Measurements from ENCODE around the gene CTPS2. TPM values are rescaled to one million over a fixed set of nuclear protein-coding genes. Genes with fewer than 3 reads are reported as not detected.
"Not testable (repeated sequence)": the region's sequence is repeated elsewhere in the genome, so short reads cannot be mapped to it uniquely, and the experiment has no call there.

Gene CTPS2
- polyA plus RNA-seq, 1 of the 3 experiments (the other 2 are of a cell fraction): 6.1 TPM

DNA sequence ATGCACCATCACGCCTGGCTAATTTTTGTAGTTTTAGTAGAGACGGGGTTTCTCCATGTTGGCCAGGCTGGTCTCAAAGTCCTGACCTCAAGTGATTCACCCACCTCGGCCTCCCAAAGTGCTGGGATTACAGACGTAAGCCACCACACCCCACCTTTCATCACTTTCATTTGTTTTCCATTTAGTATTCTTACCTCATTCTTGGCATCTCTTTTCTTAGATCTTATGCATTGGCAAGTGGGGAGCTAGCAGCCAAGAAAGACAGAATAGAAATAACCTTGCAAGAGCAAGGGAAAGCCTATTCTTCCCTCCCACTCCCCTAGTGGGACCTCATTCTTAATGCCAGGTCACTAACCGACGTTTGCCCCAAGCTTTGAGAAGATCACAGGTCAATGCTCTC is 84.0 kb downstream of the CTPS2 start:
- CTCF ChIA-PET: interaction anchor here (1.1 kb wide), 1 partner anchor 492 kb away, joined by 3 read pairs; no protein-coding TSS in a partner anchor
- H3K27me3 ChIP-seq (ENCODE audit: insufficient read depth); H3K9me2 ChIP-seq; H4K20me1 ChIP-seq (ENCODE audit: insufficient read depth); H2AFZ ChIP-seq (ENCODE audit: low read depth); H3K36me3 ChIP-seq (replicated peaks in 1 of 2; ENCODE audit: control insufficient read depth in 1 of 2, insufficient read depth in 2 of 2, low read length in 1 of 2); POLR2A ChIA-PET; H3F3A ChIP-seq (replicated peaks; ENCODE audit: insufficient read depth); H3K27ac ChIP-seq (ENCODE audit: low read depth in 2 of 2, low read length in 1 of 2); H3K9ac ChIP-seq; H3K9me3 ChIP-seq; H3K4me2 ChIP-seq; DNase-seq; H3K4me3 ChIP-seq (ENCODE audit: low read depth in 2 of 2, low read length in 1 of 2): not testable (repeated sequence)
- Histone ChIP-seq H3K79me2 (ENCODE audit: insufficient read depth) (peaks cover 13% of the 10 kb centered on the region), H3K4me1 (ENCODE audit: control insufficient read depth in 1 of 2, insufficient read depth in 2 of 2, low read depth in 1 of 2, low read length in 1 of 2) (peaks cover 9 to 19% of the 10 kb centered on the region in 2 experiments; a peak in 2 of 4 replicates)
- 57% methylated on average over 6 of the region's 6 CpGs for WGBS (ENCODE audit: low lambda C conversion rate)
- TF ChIP-seq TCF12 (IDR thresholded peaks at IDR 0.05): 0 out of 2 replicates have a peak, but pooled peaks have one; percentile 13

GRCh38 chrX:16619024-16619423 is 93.4 kb downstream of the CTPS2 start:
- no peaks in the 10 kb centered on the region for H3K9me3 ChIP-seq
- H3K9ac ChIP-seq: no peak overlapping the region
- no peak overlapping the region for H3K27ac ChIP-seq (ENCODE audit: low read depth in 2 of 2, low read length in 1 of 2)
- no peak overlapping the region for H3K4me3 ChIP-seq (ENCODE audit: low read depth in 2 of 2, low read length in 1 of 2)
- 77% methylated on average over 2 of the region's 2 CpGs for WGBS (ENCODE audit: low lambda C conversion rate)
- H4K20me1 ChIP-seq (ENCODE audit: insufficient read depth): no peaks in the 10 kb centered on the region
- H3K27me3 ChIP-seq (ENCODE audit: insufficient read depth): no peaks in the 10 kb centered on the region
- no peaks in the 10 kb centered on the region for H3K79me2 ChIP-seq (ENCODE audit: insufficient read depth)
- TF ChIP-seq RAD21 (IDR thresholded peaks at IDR 0.05; ENCODE audit: low read length): no peak
- no peak for TF ChIP-seq MXI1 (IDR thresholded peaks at IDR 0.05; ENCODE audit: low read depth, low read length)
- TF ChIP-seq, protein P1, sequence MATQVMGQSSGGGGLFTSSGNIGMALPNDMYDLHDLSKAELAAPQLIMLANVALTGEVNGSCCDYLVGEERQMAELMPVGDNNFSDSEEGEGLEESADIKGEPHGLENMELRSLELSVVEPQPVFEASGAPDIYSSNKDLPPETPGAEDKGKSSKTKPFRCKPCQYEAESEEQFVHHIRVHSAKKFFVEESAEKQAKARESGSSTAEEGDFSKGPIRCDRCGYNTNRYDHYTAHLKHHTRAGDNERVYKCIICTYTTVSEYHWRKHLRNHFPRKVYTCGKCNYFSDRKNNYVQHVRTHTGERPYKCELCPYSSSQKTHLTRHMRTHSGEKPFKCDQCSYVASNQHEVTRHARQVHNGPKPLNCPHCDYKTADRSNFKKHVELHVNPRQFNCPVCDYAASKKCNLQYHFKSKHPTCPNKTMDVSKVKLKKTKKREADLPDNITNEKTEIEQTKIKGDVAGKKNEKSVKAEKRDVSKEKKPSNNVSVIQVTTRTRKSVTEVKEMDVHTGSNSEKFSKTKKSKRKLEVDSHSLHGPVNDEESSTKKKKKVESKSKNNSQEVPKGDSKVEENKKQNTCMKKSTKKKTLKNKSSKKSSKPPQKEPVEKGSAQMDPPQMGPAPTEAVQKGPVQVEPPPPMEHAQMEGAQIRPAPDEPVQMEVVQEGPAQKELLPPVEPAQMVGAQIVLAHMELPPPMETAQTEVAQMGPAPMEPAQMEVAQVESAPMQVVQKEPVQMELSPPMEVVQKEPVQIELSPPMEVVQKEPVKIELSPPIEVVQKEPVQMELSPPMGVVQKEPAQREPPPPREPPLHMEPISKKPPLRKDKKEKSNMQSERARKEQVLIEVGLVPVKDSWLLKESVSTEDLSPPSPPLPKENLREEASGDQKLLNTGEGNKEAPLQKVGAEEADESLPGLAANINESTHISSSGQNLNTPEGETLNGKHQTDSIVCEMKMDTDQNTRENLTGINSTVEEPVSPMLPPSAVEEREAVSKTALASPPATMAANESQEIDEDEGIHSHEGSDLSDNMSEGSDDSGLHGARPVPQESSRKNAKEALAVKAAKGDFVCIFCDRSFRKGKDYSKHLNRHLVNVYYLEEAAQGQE (IDR thresholded peaks at IDR 0.05; ENCODE audit: low read depth, low read length): no peak
- TF ChIP-seq SIN3A (IDR thresholded peaks at IDR 0.05; ENCODE audit: borderline replicate concordance, low read depth, low read length): no peak
- no peaks in the 10 kb centered on the region for H3K4me1 ChIP-seq (ENCODE audit: control insufficient read depth in 1 of 2, insufficient read depth in 2 of 2, low read depth in 1 of 2, low read length in 1 of 2)
- H3K9me2 ChIP-seq: no peaks in the 10 kb centered on the region
- CTCF ChIA-PET: no interaction called here
- no peak overlapping the region for H3K4me2 ChIP-seq
- no peak for DNase-seq
- H3K36me3 ChIP-seq (replicated peaks in 1 of 2; ENCODE audit: control insufficient read depth in 1 of 2, insufficient read depth in 2 of 2, low read length in 1 of 2): peaks cover 2 to 21% of the 10 kb centered on the region in 2 experiments
- POLR2A ChIA-PET: no interaction called here
- peaks cover 3% of the 10 kb centered on the region for H3F3A ChIP-seq (replicated peaks; ENCODE audit: insufficient read depth)
- no peak overlapping the region for H2AFZ ChIP-seq (ENCODE audit: low read depth)

DNA sequence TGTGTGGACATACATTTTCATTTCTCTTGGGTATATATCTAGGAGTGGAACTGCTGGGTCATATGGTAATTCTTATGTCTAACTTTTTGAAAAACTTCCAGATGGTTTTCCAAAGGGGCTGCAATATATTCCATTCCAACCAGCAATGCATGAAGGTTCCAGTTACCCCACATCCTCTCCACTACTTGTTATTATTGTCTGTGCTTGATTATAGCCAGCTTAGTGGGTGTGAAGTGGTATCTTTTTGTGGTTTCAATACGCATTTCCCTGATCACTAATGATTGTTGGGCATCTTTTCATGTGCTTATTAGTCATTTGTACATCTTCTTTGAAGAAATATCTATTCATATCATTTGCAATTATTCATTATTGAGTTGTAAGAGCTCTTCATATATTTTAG is 94.0 kb downstream of the CTPS2 start:
- Histone ChIP-seq H3K27me3 (ENCODE audit: insufficient read depth) (no peaks in the 10 kb centered on the region), H3K4me2 (no peak overlapping the region), H3K9ac (no peak overlapping the region), H3K4me1 (ENCODE audit: control insufficient read depth in 1 of 2, insufficient read depth in 2 of 2, low read depth in 1 of 2, low read length in 1 of 2) (no peaks in the 10 kb centered on the region), H3K9me2 (no peaks in the 10 kb centered on the region), H3K36me3 (replicated peaks in 1 of 2; ENCODE audit: control insufficient read depth in 1 of 2, insufficient read depth in 2 of 2, low read length in 1 of 2) (peaks cover 2 to 21% of the 10 kb centered on the region in 2 experiments), H3K27ac (ENCODE audit: low read depth in 2 of 2, low read length in 1 of 2) (no peak overlapping the region), H4K20me1 (ENCODE audit: insufficient read depth) (no peaks in the 10 kb centered on the region), H3K4me3 (ENCODE audit: low read depth in 2 of 2, low read length in 1 of 2) (no peak overlapping the region), H2AFZ (ENCODE audit: low read depth) (no peak overlapping the region), H3F3A (replicated peaks; ENCODE audit: insufficient read depth) (peaks cover 3% of the 10 kb centered on the region), H3K79me2 (ENCODE audit: insufficient read depth) (no peaks in the 10 kb centered on the region), H3K9me3 (no peaks in the 10 kb centered on the region)
- POLR2A ChIA-PET: no interaction called here
- 90% methylated on average over 1 of the region's 1 CpG for WGBS (ENCODE audit: low lambda C conversion rate)
- DNase-seq: no peak
- CTCF ChIA-PET: no interaction called here
- TF ChIP-seq MXI1 (IDR thresholded peaks at IDR 0.05; ENCODE audit: low read depth, low read length) (no peak), RCOR1 (IDR thresholded peaks at IDR 0.05; ENCODE audit: low read length) (no peak), ELF1 (IDR thresholded peaks at IDR 0.05) (no peak), SMC3 (IDR thresholded peaks at IDR 0.05; ENCODE audit: low read depth, low read length) (no peak), MAX (IDR thresholded peaks at IDR 0.05; ENCODE audit: low read depth) (no peak), RXRA (IDR thresholded peaks at IDR 0.05; ENCODE audit: borderline replicate concordance, low read depth) (no peak), EZH2phosphoT487 (IDR thresholded peaks at IDR 0.05; ENCODE audit: borderline replicate concordance, low read depth) (no peak), EP300 (IDR thresholded peaks at IDR 0.05; ENCODE audit: borderline replicate concordance in 1 of 2, low read depth in 1 of 2, low read length in 1 of 2) (no peak), GABPA (IDR thresholded peaks at IDR 0.05; ENCODE audit: low read depth) (no peak), NFIC (IDR thresholded peaks at IDR 0.05; ENCODE audit: borderline replicate concordance) (no peak), SIN3A (IDR thresholded peaks at IDR 0.05; ENCODE audit: borderline replicate concordance, low read depth, low read length) (no peak), NRF1 (IDR thresholded peaks at IDR 0.05; ENCODE audit: low read depth, low read length) (no peak), FOXJ3 (CRISPR knock-in tag; IDR thresholded peaks at IDR 0.05) (no peak), POLR2AphosphoS5 (IDR thresholded peaks at IDR 0.05; ENCODE audit: low read depth, low read length) (no peak)
- TF ChIP-seq, protein P2, sequence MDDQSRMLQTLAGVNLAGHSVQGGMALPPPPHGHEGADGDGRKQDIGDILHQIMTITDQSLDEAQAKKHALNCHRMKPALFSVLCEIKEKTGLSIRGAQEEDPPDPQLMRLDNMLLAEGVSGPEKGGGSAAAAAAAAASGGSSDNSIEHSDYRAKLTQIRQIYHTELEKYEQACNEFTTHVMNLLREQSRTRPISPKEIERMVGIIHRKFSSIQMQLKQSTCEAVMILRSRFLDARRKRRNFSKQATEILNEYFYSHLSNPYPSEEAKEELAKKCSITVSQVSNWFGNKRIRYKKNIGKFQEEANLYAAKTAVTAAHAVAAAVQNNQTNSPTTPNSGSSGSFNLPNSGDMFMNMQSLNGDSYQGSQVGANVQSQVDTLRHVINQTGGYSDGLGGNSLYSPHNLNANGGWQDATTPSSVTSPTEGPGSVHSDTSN (IDR thresholded peaks at IDR 0.05): no peak

All from SK-N-SH (cell line).